Measurements from ENCODE around the gene RUNX1. TPM values are rescaled to one million over a fixed set of nuclear protein-coding genes. Genes with fewer than 3 reads are reported as not detected.
A peak's percentile ranks its signal among the peaks of the same experiment; 100 is the strongest.

Gene RUNX1
- total RNA-seq, 1 donor from 2014 or later = 100 TPM

DNA sequence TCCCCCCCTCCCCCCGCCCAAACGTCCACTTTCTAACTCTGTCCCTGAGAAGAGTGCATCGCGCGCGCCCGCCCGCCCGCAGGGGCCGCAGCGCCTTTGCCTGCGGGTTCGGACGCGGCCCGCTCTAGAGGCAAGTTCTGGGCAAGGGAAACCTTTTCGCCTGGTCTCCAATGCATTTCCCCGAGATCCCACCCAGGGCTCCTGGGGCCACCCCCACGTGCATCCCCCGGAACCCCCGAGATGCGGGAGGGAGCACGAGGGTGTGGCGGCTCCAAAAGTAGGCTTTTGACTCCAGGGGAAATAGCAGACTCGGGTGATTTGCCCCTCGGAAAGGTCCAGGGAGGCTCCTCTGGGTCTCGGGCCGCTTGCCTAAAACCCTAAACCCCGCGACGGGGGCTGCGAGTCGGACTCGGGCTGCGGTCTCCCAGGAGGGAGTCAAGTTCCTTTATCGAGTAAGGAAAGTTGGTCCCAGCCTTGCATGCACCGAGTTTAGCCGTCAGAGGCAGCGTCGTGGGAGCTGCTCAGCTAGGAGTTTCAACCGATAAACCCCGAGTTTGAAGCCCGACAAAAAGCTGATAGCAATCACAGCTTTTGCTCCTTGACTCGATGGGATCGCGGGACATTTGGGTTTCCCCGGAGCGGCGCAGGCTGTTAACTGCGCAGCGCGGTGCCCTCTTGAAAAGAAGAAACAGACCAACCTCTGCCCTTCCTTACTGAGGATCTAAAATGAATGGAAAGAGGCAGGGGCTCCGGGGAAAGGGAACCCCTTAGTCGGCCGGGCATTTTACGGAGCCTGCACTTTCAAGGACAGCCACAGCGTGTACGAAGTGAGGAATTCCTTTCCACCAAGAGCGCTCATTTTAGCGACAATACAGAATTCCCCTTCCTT is 158.1 kb downstream of the RUNX1 start:
- H3K36me3 Mint-ChIP-seq (ENCODE audit: low read depth) = peaks cover 20% of the 10 kb centered on the region
- DNase-seq = peak; percentile 65
- H3K9me3 Mint-ChIP-seq = peaks cover under 1% of the 10 kb centered on the region
- intact Hi-C loops (cut with micrococcal nuclease) = no loop called here
- H3K27ac Mint-ChIP-seq = peak overlapping the region; percentile 82
- H3K27me3 Mint-ChIP-seq = peaks cover 10% of the 10 kb centered on the region
- H3K4me1 Mint-ChIP-seq = peaks cover 32% of the 10 kb centered on the region
- H3K4me3 Mint-ChIP-seq = peak overlapping the region; percentile 71

DNA sequence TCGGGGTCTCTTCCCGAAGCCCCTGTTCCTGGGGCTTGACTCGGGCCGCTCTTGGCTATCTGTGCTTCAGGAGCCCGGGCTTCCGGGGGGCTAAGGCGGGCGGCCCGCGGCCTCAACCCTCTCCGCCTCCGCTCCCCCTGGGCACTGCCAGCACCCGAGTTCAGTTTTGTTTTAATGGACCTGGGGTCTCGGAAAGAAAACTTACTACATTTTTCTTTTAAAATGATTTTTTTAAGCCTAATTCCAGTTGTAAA is 158.7 kb downstream of the RUNX1 start:
- Mint-ChIP-seq H3K36me3 (ENCODE audit: low read depth) (peaks cover 23% of the 10 kb centered on the region), H3K27ac (peak overlapping the region; percentile 58), H3K4me1 (peaks cover 33% of the 10 kb centered on the region), H3K9me3 (no peaks in the 10 kb centered on the region), H3K4me3 (peak overlapping the region; percentile 90), H3K27me3 (peaks cover 8% of the 10 kb centered on the region)
- no peak for DNase-seq
- intact Hi-C loops (cut with micrococcal nuclease) = no loop called here

DNA sequence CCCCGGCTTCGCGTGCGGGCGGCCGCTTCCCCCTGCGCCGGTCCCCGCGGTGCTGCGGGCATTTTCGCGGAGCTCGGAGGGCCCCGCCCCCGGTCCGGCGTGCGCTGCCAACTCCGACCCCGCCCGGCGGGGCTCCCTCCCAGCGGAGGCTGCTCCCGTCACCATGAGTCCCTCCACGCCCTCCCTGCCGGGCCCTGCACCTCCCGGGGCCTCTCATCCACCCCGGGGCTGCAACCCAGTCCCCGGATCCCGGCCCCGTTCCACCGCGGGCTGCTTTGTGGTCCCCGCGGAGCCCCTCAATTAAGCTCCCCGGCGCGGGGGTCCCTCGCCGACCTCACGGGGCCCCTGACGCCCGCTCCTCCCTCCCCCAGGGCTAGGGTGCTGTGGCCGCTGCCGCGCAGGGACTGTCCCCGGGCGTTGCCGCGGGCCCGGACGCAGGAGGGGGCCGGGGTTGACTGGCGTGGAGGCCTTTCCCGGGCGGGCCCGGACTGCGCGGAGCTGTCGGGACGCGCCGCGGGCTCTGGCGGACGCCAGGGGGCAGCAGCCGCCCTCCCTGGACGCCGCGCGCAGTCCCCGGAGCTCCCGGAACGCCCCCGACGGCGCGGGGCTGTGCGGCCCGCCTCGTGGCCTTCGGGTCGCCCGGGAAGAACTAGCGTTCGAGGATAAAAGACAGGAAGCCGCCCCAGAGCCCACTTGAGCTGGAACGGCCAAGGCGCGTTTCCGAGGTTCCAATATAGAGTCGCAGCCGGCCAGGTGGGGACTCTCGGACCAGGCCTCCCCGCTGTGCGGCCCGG is 159.2 kb downstream of the RUNX1 start:
- Mint-ChIP-seq H3K4me3 (peak overlapping the region; percentile 90), H3K9me3 (no peaks in the 10 kb centered on the region), H3K4me1 (peaks cover 31% of the 10 kb centered on the region), H3K36me3 (ENCODE audit: low read depth) (peaks cover 23% of the 10 kb centered on the region), H3K27ac (peak overlapping the region; percentile 97), H3K27me3 (peaks cover 6% of the 10 kb centered on the region)
- intact Hi-C loops (cut with micrococcal nuclease) = loop anchor here (1.0 to 5.0 kb wide), 13 partner anchors 45 to 952 kb away; no protein-coding TSS in a partner anchor
- peak; percentile 93 for DNase-seq

DNA sequence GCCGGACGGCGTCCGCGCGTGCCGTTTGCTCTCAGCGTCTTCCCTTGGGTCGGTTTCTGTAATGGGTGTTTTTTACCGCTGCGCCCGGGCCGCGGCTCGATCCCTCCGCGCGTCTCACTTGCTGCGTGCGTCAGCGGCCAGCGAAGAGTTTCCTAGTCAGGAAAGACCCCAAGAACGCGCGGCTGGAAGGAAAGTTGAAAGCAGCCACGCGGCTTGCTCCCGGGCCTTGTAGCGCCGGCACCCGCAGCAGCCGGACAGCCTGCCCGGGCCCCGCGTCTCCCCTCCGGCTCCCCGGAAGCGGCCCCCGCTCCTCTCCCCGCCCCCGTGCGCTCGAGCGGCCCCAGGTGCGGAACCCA is 159.8 kb downstream of the RUNX1 start:
- DNase-seq = no peak
- H3K36me3 Mint-ChIP-seq (ENCODE audit: low read depth) = peaks cover 28% of the 10 kb centered on the region
- no peaks in the 10 kb centered on the region for H3K9me3 Mint-ChIP-seq
- H3K27me3 Mint-ChIP-seq = peaks cover 6% of the 10 kb centered on the region
- H3K4me3 Mint-ChIP-seq = peak overlapping the region; percentile 90
- peaks cover 32% of the 10 kb centered on the region for H3K4me1 Mint-ChIP-seq
- intact Hi-C loops (cut with micrococcal nuclease) = loop anchor here (1.0 to 5.0 kb wide), 13 partner anchors 46 to 953 kb away; no protein-coding TSS in a partner anchor
- H3K27ac Mint-ChIP-seq = peak overlapping the region; percentile 97

DNA sequence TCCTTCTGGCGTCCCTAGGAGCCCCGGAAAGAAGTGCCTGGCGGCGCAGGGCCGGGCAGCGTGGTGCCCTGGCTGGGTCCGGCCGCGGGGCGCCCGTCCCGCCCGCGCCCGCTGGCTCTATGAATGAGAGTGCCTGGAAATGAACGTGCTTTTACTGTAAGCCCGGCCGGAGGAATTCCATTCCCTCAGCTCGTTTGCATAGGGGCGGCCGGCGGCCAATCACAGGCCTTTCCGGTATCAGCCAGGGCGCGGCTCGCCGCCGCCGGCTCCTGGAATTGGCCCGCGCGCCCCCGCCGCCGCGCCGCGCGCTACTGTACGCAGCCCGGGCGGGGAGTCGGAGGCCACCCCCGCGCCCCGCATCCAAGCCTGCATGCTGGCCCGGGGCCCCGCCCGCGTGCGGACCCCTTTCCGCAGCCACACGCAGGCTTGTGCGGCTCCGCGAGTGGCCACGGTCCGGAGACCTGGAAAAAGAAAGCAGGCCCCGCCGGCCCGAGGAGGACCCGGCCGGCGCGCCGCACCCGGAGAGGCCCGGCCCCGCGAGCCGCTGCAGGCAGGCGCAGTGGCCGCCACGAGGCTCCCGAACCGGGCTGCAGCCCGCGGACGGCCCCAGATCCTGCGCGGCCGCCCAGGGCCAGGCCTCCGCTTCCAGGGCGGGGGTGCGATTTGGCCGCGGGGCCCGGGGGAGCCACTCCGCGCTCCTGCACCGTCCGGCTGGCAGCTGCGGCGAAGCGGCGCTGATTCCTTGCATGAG is 160.4 kb downstream of the RUNX1 start:
- no peaks in the 10 kb centered on the region for H3K9me3 Mint-ChIP-seq
- H3K4me3 Mint-ChIP-seq = peak overlapping the region; percentile 96
- peaks cover 30% of the 10 kb centered on the region for H3K36me3 Mint-ChIP-seq (ENCODE audit: low read depth)
- peaks cover 2% of the 10 kb centered on the region for H3K27me3 Mint-ChIP-seq
- intact Hi-C loops (cut with micrococcal nuclease) = loop anchor here (1.0 to 5.0 kb wide), 17 partner anchors 46 to 954 kb away; no protein-coding TSS in a partner anchor
- H3K27ac Mint-ChIP-seq = peak overlapping the region; percentile 99
- DNase-seq = peak; percentile 95
- H3K4me1 Mint-ChIP-seq = peaks cover 34% of the 10 kb centered on the region

DNA sequence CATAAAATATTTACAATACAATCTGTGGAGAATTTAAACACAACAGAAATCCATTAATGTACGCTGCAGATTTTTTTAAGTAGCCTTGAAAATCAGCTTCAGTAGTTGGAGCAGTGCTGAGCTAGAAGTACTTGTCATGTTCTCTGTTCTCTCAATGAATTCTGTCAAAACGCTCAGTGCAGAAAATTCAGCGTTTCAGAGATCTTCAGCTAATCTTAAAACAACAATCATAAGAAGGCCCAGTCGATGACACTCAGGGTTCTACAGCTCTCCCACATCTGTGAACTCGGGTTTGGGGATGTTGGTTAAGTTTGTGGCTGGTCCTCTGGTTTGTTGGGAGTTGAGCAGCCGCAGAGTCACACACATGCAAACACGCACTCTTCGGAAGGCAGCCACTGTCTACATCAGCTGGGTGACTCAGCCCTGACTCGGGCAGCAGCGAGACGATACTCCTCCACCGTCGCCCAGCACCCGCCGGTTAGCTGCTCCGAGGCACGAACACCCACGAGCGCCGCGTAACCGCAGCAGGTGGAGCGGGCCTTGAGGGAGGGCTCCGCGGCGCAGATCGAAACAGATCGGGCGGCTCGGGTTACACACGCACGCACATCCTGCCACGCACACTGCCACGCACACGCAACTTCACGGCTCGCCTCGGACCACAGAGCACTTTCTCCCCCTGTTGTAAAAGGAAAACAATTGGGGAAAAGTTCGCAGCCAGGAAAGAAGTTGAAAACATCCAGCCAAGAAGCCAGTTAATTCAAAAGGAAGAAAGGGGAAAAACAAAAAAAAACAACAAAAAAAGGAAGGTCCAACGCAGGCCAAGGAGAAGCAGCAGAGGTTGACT is 161.2 kb downstream of the RUNX1 start:
- Mint-ChIP-seq H3K27me3 (peaks cover 2% of the 10 kb centered on the region), H3K9me3 (no peaks in the 10 kb centered on the region), H3K36me3 (ENCODE audit: low read depth) (peaks cover 38% of the 10 kb centered on the region), H3K4me1 (peaks cover 39% of the 10 kb centered on the region), H3K27ac (peak overlapping the region; percentile 99), H3K4me3 (peak overlapping the region; percentile 96)
- peak; percentile 95 for DNase-seq
- intact Hi-C loops (cut with micrococcal nuclease) = loop anchor here (1.0 to 5.0 kb wide), 14 partner anchors 21 to 954 kb away; no protein-coding TSS in a partner anchor

DNA sequence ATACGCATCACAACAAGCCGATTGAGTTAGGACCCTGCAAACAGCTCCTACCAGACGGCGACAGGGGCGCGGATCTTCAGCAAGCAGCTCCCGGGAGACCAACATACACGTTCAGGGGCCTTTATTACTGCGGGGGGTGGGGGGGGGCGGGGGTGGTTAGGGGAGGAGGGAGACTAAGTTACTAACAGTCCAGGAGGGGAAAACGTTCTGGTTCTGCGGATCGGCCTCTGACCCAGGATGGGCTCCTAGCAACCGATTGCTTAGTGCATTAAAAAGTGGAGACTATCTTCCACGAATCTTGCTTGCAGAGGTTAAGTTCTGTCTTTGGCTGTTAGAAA is 162.0 kb downstream of the RUNX1 start:
- Mint-ChIP-seq H3K4me1 (peaks cover 41% of the 10 kb centered on the region), H3K9me3 (no peaks in the 10 kb centered on the region), H3K36me3 (ENCODE audit: low read depth) (peaks cover 44% of the 10 kb centered on the region), H3K4me3 (peak overlapping the region; percentile 96), H3K27me3 (no peaks in the 10 kb centered on the region), H3K27ac (peak overlapping the region; percentile 81)
- intact Hi-C loops (cut with micrococcal nuclease) = loop anchor here (2.0 to 5.0 kb wide), 5 partner anchors 20 to 955 kb away; no protein-coding TSS in a partner anchor
- no peak for DNase-seq

DNA sequence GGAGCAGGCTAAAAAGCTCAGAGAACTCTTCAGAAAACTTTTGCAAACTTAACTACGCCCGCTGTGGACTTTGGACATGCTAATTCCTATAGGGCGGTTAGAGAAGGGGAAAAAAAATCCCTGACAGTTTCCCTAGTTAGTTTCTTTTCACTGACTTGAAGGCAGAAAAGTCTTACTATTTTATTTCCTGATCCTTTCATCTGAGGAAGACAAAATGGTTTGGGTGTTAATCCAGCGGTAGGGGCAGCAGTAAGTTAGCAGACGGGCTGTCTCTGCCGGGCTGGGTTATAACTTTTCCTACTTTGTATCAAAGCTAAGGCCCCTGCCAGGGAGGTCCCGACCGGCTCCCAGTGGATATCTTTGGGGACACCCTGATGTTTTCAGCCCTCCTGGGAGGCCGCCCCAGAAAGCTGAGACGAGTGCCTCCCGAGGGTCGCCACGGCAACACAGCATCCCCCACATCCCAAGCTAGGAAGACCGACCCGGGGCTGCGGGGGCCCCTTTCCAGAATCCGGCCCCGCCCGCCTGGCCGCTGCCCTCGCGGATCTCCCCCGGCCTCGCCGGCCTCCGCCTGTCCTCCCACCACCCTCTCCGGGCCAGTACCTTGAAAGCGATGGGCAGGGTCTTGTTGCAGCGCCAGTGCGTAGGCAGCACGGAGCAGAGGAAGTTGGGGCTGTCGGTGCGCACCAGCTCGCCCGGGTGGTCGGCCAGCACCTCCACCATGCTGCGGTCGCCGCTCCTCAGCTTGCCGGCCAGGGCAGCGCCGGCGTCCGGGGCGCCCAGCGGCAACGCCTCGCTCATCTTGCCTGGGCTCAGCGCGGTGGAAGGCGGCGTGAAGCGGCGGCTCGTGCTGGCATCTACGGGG is 162.6 kb downstream of the RUNX1 start:
- peak; percentile 77 for DNase-seq
- intact Hi-C loops (cut with micrococcal nuclease) = loop anchor here (2.0 to 5.0 kb wide), 5 partner anchors 20 to 956 kb away; no protein-coding TSS in a partner anchor
- no peaks in the 10 kb centered on the region for H3K9me3 Mint-ChIP-seq
- H3K4me1 Mint-ChIP-seq = peaks cover 41% of the 10 kb centered on the region
- peak overlapping the region; percentile 96 for H3K4me3 Mint-ChIP-seq
- H3K27ac Mint-ChIP-seq = peak overlapping the region; percentile 81
- peaks cover 47% of the 10 kb centered on the region for H3K36me3 Mint-ChIP-seq (ENCODE audit: low read depth)
- no peaks in the 10 kb centered on the region for H3K27me3 Mint-ChIP-seq

DNA sequence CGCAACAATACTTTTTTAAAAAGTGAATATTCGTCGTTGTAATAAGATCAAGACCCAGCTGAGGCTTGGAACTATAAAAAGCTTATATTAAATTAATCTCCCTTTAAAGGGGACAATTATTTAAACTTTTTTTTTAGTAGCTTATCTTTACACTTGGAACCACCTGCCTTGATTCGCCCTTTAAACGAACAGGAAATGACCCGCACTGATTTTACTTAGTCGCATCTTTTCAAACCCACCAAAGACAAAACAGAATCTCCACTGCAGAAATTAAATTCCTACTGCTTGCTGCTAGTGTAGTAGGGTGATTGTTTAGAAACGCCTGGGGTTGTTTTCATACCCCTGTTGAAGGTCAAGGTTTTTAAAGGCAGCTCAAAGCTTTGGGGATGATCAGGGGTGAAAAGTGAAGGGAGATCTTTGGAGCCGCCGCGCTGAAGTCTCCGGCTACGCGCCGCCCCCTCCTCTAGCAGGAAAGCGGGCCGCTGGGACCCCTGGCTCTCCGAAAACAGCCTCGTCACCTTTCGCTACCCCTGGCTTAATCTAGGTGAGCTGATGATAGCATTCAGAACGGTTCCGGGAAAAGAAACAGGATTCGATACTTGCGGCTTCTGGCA is 163.4 kb downstream of the RUNX1 start:
- intact Hi-C loops (cut with micrococcal nuclease) = loop anchor here (2.0 to 5.0 kb wide), 5 partner anchors 19 to 957 kb away; no protein-coding TSS in a partner anchor
- Mint-ChIP-seq H3K36me3 (ENCODE audit: low read depth) (peaks cover 52% of the 10 kb centered on the region), H3K9me3 (no peaks in the 10 kb centered on the region), H3K27me3 (no peaks in the 10 kb centered on the region), H3K4me3 (peak overlapping the region; percentile 96), H3K4me1 (peaks cover 41% of the 10 kb centered on the region), H3K27ac (peak overlapping the region; percentile 81)
- no peak for DNase-seq

DNA sequence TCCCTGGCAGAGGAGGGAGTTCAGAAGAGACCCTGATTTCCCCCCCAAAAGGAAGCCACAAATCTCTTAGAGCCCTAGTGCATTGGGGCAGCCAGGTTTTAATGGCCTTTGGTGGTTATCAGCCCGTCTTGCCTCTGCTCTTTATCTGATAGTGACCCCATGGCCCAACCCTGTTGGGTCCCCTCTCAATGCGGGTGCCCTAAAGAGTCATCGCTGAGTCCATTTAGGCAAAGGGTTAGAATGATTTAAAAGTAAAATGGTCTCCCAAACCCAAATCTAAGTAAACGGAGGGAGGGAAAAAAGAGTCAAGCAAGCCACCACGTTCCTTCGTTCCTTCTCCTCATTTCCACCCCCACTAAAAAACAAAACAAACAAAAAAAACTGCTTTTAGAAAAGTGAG is 164.0 kb downstream of the RUNX1 start:
- Mint-ChIP-seq H3K36me3 (ENCODE audit: low read depth) (peaks cover 55% of the 10 kb centered on the region), H3K4me1 (peaks cover 41% of the 10 kb centered on the region), H3K27ac (peak overlapping the region; percentile 66), H3K4me3 (peak overlapping the region; percentile 96), H3K27me3 (no peaks in the 10 kb centered on the region), H3K9me3 (no peaks in the 10 kb centered on the region)
- no peak for DNase-seq
- intact Hi-C loops (cut with micrococcal nuclease) = loop anchor here (5.0 kb wide), 4 partner anchors 138 to 957 kb away; no protein-coding TSS in a partner anchor

DNA sequence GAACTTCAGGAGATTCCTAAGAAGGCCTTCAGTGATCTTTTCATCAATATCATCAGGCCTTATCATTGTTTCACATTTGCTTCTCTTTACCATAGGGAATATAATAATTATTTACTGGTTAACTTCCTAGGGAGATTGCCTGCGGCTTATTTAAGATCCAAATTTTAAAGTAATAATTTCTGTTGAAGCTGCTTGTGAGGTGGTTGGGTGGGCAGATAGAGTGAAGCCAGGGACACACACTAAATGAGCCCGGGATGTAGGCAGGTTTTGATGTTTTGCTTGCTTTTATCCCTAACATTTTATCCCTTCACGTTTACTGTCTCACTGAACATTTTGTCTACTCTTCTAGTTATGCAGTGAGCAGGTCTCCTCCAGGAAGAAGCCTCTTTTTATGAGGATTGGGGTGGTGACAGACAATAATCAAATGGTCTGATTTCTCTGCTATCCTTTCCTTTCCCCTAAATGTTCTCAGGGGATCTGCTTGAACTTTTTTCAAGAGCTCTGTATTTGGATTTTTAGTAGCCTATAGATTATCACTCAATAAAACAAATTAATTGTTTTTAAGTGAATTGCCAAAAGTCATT is 164.7 kb downstream of the RUNX1 start:
- intact Hi-C loops (cut with micrococcal nuclease) = no loop called here
- Mint-ChIP-seq H3K4me1 (peaks cover 44% of the 10 kb centered on the region), H3K4me3 (peak overlapping the region; percentile 70), H3K36me3 (ENCODE audit: low read depth) (peaks cover 61% of the 10 kb centered on the region), H3K27ac (peak overlapping the region; percentile 14), H3K27me3 (no peaks in the 10 kb centered on the region), H3K9me3 (no peaks in the 10 kb centered on the region)
- DNase-seq = no peak

All from activated CD4-positive, alpha-beta T cell treated with anti-CD3 and anti-CD28 coated beads, Interleukin-2, amount 10 ng/mL, durations not matched to agents 24 days and 14 days (primary cell).